ENCODE data around the gene SLC24A3.

- no peak for TF ChIP-seq CTCF (IDR thresholded peaks at IDR 0.05)
- no peak for TF ChIP-seq POLR2AphosphoS5 (IDR thresholded peaks at IDR 0.05)
- no peak for TF ChIP-seq EP300 (IDR thresholded peaks at IDR 0.05)
- TF ChIP-seq POLR2A (IDR thresholded peaks at IDR 0.05), result no peak
Measured at GRCh38 chr20:19501476-19502115, 289.2 kb downstream of the SLC24A3 start.

All from sigmoid colon (tissue), 4 donors.